Cardiac septum (tissue), 1 donor: ENCODE results near the gene SLC66A2. TPM values are rescaled to one million over a fixed set of nuclear protein-coding genes. Genes with fewer than 3 reads are reported as not detected.
"Not testable (repeated sequence)": the region's sequence is repeated elsewhere in the genome, so short reads cannot be mapped to it uniquely, and the experiment has no call there.

Experiments used
- DNase-seq: peaks from one replicate; pipeline ENCODE4 v3.0.0-alpha.2; 2020; ENCODE audit warnings: low spot score
- intact Hi-C: fragments of 100-400 bp; cut with DNase I; formaldehyde crosslinking; loops from one replicate; pipeline ENCODE4 v1.14.0; 2022
- total RNA-seq: library from RNA; stranded (reverse); fragmentation: NEBNext Ultra II Directional; extraction: Animal tissue kit (Norgen Biotek cat#: 25700); gene quantifications from one replicate; pipeline ENCODE4 v1.2.1, GENCODE V29; 2021
- donor health status: DM: no; HTN: no; CAD: no.

SLC66A2 gene
- total RNA-seq, 1 donor from 2014 or later, result 23.5 TPM

DNA sequence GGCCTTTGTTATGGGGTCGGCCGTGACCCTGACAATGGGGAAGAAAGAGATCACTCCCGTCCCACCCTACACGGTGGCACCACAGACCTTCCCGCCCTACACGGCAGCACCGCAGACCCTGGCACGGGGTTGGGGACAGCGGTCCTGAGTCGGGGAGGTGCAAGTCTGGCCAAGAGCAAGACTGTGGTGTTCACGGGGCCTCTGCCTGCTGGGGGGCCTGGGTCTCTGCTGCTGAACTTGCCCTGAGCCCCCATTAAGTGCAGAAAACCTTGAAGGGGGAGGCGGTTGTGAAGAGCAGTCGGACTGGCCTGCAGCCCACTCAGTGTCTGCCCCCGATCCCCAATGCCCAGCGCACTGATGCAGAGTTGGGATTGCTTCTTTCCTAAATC is 75.9 kb downstream of the SLC66A2 start:
- intact Hi-C loops, result no loop called here
- peak; percentile 63 for DNase-seq

DNA sequence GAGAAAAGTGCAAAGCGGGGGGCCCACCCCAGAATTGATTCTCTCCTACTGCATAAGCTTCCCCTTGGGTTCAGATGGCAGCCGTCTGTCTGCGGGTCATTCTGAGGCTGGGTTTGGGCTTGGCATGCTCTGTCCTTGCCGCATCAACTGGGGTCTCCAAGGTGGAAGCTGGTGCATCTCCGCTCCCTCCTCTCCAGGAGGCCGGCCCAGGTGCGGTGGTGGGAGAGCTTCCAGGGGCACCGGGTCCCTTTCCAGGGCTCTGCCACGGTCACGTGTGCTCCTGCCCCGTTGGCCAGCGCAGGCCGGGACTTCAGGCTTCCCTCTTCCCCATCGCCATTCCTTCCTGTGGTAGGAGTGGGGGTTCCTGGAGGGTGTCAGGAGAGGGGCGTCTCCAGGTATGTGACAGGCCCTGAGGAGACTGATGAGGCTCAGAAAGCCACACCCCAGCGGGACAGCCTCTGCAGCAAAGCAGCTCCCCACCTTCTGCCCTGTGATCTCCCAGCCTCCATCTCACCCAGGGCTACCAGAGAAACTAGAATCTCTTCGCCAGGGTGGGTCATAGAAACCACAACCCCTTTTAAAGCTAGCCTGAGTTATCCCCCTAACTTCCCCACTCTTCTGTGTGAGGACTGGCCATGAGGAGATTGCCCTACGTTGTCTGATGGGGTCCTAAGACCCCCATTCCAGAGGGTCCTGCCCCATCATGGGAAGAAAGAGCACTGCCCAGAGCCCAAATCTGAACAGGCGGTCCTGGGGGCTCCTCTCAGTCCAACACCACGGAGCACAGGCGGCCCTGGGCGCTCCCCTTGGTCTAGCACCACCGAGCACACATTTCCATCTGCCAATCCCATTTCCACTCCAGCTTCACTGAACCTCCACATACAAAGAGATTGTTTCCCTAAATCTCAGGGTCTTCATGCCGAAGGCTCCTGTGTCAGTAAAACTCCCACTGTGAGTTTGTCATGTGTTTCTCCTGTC is 76.6 kb downstream of the SLC66A2 start:
- intact Hi-C loops, result no loop called here
- peak; percentile 51 for DNase-seq

DNA sequence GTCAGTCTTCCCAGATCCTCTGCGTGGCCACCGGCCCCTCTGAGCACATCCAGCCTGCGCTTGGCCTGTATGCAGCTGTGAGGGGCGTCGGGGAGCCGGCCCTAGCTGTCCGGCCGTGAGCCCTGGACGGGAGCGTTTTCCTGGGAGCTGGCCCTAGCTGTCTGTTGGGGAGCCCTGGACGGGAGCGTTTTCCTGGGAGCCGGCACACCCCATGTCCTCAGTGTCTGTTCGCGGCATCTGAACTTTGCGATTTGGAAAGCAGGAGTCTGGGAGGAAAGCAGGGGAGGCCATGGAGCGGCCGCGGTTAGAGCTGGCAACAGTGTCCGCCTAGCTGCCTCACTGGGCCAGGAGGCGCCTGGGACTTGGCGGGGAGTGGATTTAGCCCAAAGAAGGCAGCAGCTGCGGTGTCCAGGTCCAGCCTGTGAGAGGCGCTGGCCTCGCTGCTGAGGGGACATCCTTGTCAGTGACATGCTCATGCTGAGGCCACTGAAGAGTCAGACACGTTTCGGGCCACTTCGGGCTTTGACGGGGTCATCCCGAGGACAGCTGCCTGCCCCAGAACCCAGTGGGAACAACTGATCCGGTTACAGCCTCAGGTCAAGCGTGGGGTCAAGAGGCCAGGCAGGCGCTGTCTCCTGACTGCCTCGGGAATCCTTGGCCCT is 77.9 kb downstream of the SLC66A2 start:
- intact Hi-C loops, result no loop called here
- peak; percentile 70 for DNase-seq

DNA sequence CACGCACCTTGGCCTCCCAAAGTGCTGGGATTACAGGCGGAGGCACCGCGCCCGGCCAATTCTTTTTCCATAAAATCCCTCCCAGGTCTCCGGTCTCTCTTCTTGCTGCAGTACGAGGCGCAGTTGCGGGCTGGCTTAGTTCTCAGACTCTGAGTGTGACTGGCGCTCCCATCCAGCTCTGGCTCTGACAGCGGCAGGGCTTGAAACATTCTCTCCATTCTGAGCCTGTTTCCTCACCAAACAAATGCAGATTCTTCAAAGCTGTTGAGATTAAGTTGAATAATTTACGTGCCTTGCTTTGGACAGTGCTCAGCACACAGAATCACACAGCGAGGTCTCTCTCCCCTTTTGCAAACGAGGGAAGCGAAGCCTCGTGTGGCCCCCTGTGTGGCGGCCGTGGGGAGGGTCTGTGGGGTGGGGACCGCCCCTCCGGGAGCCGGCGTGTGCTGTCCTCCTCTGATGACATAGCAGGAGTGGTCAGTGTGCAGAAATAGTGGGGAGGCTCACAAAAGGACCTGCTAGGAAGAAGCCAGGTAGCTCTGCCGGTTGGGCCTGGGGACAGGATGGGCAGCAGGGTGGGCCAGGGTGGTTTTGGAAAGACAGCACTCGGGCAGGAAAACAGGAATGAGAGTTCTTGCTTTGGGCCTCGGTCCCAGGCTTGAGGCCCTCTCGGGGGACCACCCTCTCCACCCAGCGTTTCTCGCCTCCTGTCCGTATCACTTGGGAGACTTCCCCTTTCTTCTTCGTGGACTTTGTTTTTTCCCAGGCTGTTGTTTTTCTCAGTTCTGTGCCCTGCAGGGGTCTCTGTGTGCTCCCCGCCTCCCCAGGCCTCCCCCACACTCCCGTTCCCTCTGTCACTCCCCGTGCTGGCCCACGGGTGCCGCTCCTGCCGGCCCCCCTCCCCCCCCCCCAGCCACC is 78.7 kb downstream of the SLC66A2 start:
- DNase-seq, result peak; percentile 56
- intact Hi-C loops, result no loop called here

DNA sequence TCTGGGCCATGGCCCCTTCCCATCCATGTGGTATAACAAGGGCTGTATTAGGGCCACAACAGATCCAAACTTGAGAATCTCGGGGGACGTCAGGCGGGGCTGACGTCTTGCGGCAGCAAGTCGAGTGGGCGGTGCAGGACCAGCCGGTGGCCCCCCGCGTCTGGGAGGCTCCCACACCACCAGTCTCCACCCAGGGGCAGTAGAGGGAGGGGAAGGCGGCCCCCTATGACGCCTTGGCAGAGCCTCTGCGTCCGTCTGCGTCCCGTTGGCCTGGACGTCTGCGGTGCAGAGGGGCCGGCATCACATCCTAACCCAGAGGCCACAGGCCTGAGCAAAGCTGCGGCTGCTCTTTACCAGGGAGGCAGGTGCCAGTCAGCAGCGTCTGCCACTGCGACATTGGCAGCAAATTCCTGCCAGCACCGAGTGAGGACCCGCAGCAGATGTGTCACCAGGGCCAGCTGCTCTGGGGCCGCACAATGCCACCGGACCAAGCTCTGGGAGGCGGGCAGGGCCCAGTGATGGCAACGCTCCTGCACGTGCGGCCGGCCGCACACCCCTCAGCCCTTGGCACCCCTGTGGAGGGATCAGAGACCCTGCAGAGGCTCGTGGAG is 79.9 kb downstream of the SLC66A2 start:
- intact Hi-C loops, result no loop called here
- peak; percentile 54 for DNase-seq

DNA sequence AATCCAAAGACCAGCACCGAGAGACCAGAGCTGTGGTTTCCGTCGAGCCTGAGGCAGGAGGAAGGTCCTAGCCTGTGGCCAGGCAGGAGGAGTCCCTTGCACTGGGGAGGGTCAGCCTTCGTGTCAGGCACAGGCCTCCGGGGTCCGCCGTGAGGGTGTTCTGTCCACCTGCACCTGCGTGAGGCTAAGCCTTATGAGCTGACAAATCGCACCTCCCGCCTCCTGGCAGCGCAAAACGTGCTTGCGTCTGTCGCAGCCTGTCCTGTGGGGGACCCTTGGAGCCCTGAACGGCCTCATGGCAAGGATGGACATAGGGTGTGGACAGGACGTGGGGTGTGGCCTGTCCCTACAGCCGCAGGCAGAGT is 80.4 kb downstream of the SLC66A2 start:
- peak; percentile 74 for DNase-seq
- intact Hi-C loops, result no loop called here

DNA sequence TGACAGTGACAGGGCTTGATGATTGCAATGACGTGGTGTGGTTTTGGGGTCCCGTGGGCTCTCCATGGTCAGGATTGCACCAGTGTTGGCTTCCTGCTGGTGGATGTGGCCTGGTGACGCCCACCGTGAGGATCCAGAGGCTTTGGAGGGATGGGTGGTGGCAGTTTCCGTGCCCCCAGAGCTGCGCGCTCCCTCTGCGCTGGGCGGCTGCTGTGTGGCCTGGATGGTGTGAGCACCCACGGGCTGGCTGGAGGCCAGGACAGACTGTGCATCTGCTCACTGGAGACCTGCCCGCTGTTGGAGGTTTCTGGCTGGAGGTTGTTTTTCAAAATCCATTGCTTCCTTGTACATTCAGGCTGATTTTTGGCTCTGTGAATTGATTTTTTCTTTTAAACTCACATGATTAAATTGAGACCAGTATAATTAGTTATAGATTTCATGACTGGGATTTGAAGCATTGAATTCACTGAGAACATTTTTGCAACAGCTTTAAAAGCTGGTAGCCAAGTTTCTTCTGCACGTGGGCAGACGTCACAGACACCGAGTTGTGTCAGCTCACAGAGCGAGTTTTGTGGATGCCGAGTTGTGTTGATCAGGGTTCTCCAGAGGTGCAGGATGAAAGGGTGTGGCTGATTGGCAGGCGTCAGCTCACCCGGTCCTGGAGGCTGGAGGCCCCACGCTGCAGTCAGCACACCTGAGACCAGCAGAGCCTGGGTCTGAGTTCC is 81.0 kb downstream of the SLC66A2 start:
- DNase-seq, result peak; percentile 44
- intact Hi-C loops, result no loop called here

DNA sequence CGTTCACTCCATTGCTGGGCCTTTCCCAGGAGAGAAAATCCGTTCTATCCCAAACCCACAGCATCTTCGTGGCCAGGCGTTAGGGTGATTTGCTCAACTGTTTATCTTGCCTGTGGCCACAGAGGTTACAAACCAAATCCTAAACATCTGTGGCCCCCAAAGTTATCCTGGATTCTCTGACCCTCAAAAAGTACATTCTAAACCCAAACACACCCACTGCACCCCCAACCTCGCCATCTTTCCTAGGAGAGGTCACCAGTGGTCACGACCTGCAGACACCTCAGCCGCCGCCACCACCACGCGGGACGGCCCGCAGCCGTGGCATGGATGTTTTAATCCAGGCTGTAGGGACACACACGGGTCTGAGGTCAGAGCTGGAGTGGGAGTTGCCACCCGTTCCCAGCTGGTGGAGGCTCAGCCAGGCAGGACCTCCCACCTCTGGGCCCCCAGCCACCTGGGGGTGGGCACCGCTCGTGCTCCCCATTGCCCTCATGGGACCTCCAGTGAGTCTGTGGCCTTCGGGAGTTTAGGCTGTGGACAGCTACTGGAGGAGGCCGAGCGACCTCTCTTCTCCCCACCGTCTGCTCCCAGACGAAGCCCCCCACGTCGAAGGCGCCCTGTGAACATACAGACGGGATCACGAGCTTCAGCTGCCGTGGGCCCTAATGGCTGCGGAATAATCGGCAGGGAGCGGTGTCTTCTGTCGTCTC is 81.7 kb downstream of the SLC66A2 start:
- peak; percentile 72 for DNase-seq

DNA sequence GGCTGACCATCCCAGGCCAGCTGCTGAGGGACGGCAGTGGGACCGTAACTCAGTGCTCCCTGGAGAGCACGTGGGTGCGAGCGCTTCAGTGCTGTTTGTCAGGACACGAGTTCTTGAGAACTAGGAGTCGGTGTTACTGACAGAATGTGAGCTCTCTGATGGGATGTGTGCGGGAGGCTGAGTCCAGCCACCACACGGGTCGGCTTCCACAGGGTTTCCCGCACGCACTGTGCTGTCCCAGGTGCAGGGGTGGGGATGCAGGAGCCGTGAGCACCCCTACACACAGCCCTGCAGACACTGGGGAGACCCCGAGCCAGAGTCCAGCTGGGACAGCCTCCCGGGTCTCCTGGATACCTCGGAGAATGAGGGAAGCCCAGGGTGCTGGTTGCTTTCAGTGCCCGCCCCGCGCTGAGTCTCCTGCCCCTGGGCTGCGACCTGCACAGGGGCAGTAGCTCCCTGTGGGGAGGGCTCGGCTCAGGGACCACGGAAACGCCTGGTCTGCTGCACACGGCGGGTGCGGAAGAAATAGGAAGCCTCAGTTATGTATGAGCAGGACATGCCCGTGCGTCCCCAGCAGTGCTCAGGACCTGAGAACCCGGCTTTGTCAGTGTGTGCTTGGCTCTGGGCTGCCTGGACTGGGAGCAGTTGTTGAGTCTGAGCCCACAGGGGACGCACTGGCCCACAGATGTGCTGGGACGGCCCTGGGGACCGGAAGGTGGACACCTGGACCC is 82.5 kb downstream of the SLC66A2 start:
- intact Hi-C loops, result no loop called here
- DNase-seq, result peak; percentile 56

More for the DNA sequence above, 81.7 kb downstream of the SLC66A2 start:
- intact Hi-C loops, result no loop called here

DNA sequence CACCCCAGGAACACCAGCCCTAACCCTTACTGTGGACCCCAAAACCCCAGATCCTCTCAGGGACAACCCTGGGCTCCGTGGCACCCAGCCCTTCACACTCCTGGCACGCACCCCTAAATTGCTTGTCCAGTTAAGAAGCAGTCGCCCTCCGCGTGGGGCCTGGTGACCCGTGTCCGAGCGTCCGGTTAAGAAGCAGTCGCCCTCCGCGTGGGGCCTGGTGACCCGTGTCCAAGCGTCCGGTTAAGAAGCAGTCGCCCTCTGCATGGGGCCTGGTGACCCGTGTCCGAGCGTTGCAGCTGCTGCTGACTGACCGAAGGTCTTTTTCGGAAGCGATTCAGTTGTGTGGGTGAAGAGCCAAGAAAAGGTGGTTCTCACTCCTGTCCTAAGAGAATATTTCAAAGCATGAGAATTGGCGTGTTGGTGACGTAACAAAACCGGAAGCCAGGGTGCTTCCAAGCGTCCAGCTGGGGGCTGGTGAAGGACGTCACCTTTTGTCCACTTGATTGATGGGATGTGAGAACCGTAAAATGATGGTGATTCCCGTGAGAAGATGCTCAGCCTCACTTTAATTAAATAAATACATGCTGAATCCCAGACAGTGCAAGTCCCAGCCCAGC is 83.2 kb downstream of the SLC66A2 start:
- DNase-seq, result peak; percentile 71
- intact Hi-C loops, result no loop called here

DNA sequence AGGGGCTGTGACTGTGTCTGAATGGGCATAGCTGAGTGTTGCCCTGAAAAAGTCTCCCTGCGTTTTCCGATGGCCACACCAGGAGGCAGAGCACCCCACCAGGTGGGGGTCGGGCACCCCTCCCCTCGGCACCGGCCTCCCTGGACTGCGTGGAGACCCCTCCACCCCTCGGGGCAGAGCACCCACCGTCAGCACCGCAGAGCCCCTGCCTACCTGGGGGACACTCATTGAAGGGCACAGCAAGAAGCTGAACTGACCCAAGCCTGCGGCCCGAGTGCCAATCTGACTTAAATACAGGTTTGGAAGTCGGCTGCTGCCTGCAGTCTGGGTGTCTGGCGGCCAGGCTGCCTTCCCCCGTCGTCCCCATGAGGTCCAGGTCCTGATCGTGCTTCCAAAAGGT is 83.8 kb downstream of the SLC66A2 start:
- intact Hi-C loops, result no loop called here
- DNase-seq, result peak; percentile 41

DNA sequence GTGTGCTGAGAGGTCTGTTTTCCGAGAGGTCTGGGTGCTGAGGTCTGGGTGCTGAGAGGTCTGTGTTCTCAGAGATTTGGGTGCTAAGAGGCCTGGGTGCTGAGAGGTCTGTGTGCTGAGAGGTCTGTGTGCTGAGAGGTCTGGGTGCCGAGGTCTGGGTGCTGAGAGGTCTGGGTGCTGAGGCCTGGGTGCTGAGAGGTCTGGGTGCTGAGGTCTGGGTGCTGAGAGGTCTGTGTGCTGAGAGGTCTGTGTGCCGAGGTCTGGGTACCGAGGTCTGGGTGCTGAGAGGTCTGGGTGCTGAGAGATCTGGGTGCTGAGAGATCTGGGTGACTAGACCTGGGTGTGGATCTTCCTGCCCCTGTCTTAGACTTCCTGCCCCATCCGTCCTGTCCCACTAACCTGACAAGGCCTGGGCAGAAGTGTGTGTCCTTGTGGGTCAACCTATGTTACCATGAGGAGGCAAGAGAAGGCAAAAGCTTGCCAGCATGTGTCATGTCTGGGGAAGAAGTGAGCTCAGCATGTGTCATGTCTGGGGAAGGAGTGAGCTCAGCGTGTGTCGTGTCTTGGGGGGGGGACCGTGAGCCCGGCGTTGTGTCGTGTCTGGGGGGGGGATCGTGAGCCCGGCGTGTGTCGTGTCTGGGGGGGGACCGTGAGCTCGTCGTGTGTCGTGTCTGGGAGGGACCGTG is 84.4 kb downstream of the SLC66A2 start:
- peak; percentile 33 for DNase-seq
- intact Hi-C loops, result no loop called here

DNA sequence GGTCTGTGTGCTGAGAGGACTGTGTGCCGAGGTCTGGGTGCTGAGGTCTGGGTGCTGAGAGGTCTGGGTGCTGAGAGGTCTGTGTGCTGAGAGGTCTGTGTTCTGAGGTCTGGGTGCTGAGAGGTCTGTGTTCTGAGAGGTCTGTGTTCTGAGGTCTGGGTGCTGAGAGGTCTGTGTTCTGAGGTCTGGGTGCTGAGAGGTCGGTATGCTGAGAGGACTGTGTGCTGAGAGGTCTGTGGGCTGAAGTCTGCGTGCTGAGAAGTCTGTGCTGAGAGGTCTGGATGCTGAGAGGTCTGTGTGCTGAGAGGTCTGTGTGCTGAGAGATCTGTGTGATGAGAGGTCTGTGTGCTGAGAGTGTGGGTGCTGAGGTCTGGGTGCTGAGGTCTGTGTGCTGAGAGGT is 85.5 kb downstream of the SLC66A2 start:
- DNase-seq, result not testable (repeated sequence)

DNA sequence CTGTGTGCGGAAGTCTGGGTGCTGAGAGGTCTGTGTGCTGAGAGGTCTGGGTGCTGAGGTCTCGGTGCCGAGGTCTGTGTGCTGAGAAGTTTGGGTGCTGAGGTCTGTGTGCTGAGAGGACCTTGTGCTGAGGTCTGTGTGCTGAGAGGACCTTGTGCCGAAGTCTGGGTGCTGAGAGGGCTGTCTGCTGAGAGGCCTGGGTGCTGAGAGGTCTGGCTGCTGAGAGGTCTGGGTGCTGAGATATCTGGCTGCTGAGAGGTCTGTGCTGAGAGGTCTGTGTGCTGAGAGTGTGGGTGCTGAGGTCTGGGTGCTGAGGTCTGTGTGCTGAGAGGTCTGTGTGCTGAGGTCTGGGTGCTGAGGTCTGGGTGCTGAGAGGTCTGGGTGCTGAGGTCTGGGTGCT is 86.5 kb downstream of the SLC66A2 start:
- intact Hi-C loops, DNase-seq: not testable (repeated sequence)

More for the DNA sequence above, 85.5 kb downstream of the SLC66A2 start:
- intact Hi-C loops, result not testable (repeated sequence)

DNA sequence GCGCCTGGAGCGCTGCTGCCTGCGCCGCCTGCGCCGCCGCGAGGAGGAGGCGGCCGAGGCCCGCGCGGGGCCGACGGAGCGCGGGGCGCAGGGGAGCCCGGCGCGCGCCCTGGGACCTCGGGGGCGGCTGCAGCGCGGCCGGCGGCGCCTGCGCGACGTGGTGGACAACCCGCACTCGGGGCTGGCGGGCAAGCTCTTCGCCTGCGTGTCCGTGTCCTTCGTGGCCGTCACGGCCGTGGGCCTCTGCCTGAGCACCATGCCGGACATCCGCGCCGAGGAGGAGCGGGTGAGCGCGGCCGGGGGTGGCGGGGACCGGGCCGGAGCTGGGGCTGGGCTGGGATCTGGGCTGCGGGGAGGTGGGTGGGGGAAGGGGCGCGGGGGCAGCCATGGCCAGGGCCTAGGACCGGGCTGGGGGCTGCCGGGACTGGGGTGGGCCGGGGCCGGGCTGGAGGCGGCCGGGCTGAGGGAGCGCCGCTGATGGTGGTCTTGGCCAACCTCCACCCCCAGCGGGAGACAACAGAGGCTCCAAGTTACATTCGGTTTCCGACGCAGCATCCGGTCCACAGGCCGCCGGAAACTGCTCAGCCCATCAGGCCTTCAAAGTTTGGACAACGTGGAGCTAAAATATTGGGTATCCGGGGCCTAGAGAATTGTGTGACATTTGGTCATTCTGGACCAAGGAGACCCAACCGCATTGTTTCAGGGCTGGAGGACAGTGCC is 87.3 kb downstream of the SLC66A2 start:
- intact Hi-C loops, result no loop called here
- no peak for DNase-seq
